NB4 (cell line): Measurements from ENCODE around the gene BRD4.

Experiments
- MYC ChIP-seq: IDR thresholded peaks from 2 replicates; pipeline ENCODE4 v1.6.1; 2011; ENCODE audit warnings: low read depth, low read length
- POLR2A ChIP-seq: IDR thresholded peaks from 2 replicates; pipeline ENCODE4 v1.6.1; 2011; ENCODE audit warnings: mild to moderate bottlenecking; ENCODE audit not compliant: insufficient read length; ENCODE audit errors: extremely low read depth
- TF ChIP-seq, protein P1 (sequence below): IDR thresholded peaks from one replicate; pipeline ENCODE4 v1.5.1; 2012; ENCODE audit warnings: low read depth, low read length

DNA sequence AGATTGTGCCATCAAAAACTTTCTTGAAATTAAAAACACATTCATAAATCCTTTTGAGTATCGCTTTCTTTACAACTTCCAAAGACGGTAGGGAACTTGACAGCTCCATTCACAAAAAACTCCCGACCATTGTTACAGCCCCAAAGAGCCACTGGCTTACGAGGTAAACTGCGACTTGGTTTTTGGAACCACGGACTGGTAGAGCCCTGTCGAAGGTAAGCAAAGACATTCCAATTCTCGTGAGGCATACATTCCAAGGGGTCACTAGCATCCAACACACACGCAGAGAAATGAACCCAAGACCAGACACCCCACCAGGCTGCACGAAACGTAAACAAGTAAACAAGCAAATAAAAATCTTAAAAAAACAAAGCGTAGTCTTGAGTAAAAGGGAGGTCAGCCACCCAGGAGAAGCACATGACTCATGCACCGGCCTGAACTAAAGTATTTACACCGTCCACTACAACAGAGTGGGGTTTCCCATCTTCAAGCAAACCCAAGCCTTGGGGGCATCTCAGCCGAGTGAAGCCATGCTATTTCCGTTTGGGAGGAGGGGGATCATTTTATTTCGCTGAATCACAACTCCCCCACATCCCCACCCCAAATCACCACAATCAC lies 1.4 kb downstream of the BRD4 start:
- TF ChIP-seq, protein P1, sequence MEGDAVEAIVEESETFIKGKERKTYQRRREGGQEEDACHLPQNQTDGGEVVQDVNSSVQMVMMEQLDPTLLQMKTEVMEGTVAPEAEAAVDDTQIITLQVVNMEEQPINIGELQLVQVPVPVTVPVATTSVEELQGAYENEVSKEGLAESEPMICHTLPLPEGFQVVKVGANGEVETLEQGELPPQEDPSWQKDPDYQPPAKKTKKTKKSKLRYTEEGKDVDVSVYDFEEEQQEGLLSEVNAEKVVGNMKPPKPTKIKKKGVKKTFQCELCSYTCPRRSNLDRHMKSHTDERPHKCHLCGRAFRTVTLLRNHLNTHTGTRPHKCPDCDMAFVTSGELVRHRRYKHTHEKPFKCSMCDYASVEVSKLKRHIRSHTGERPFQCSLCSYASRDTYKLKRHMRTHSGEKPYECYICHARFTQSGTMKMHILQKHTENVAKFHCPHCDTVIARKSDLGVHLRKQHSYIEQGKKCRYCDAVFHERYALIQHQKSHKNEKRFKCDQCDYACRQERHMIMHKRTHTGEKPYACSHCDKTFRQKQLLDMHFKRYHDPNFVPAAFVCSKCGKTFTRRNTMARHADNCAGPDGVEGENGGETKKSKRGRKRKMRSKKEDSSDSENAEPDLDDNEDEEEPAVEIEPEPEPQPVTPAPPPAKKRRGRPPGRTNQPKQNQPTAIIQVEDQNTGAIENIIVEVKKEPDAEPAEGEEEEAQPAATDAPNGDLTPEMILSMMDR = no peak
- no peak for TF ChIP-seq POLR2A
- TF ChIP-seq MYC = 0 out of 2 replicates have a peak, but pooled peaks have one; percentile 34
